HepG2 (cell line): ENCODE data around the gene TMCC2. TPM values are rescaled to one million over a fixed set of nuclear protein-coding genes. Genes with fewer than 3 reads are reported as not detected.

Source experiments
- ATF3 ChIP-seq: sonication (generic); formaldehyde crosslinking; IDR thresholded peaks from 2 replicates; pipeline ENCODE4 v1.4.0; 2020; ENCODE audit warnings: missing genetic modification reagents
- DMTF1 ChIP-seq: sonication (generic); formaldehyde crosslinking; IDR thresholded peaks from 2 replicates; pipeline ENCODE4 v1.4.0; 2020; ENCODE audit warnings: mild to moderate bottlenecking, missing genetic modification reagents
- PRMT3 ChIP-seq: sonication (generic); formaldehyde crosslinking; IDR thresholded peaks from 2 replicates; pipeline ENCODE4 v1.8.1; 2022; ENCODE audit warnings: low read depth, mild to moderate bottlenecking, moderate library complexity, missing genetic modification reagents, borderline replicate concordance
- RCOR2 ChIP-seq: IDR thresholded peaks from 2 replicates; pipeline ENCODE4 v1.6.1; 2016; ENCODE audit warnings: missing biosample characterization, missing genetic modification reagents
- TCF12 ChIP-seq, 2 experiments: fragments of 450-650 bp in 1 of 2; sonication (generic) in 1 of 2; formaldehyde crosslinking in 1 of 2; IDR thresholded peaks; 2 replicates each; pipeline versions ENCODE4 v1.6.1 to v1.8.0; 2017 to 2022; ENCODE audit warnings: antibody characterized with exemption in 1 of 2, mild to moderate bottlenecking in 1 of 2, missing genetic modification reagents in 1 of 2, moderate library complexity in 1 of 2
- THYN1 ChIP-seq: sonication (generic); formaldehyde crosslinking; IDR thresholded peaks from 2 replicates; pipeline ENCODE4 v1.8.1; 2023; ENCODE audit warnings: low read depth, mild to moderate bottlenecking, moderate library complexity, missing genetic modification reagents, borderline replicate concordance
- TRAFD1 ChIP-seq: sonication (generic); formaldehyde crosslinking; IDR thresholded peaks from 2 replicates; pipeline ENCODE4 v1.5.1; 2020; ENCODE audit warnings: missing genetic modification reagents, mild to moderate bottlenecking, borderline replicate concordance
- ZMYM2 ChIP-seq: sonication (generic); formaldehyde crosslinking; IDR thresholded peaks from 2 replicates; pipeline ENCODE4 v1.8.0; 2022; ENCODE audit warnings: mild to moderate bottlenecking, missing genetic modification reagents
- ZNF207 ChIP-seq: fragments of 450-650 bp; IDR thresholded peaks from 2 replicates; pipeline ENCODE4 v1.6.1; 2016; ENCODE audit warnings: antibody characterized with exemption, borderline replicate concordance
- ZNF704 ChIP-seq: sonication (generic); formaldehyde crosslinking; IDR thresholded peaks from 2 replicates; pipeline ENCODE4 v1.8.1; 2023; ENCODE audit warnings: mild to moderate bottlenecking, inconsistent platforms, moderate library complexity, missing genetic modification reagents, borderline replicate concordance
- polyA plus RNA-seq, 8 experiments: library from polyadenylated mRNA; depleted of rRNA in 3 of 8; stranded (reverse) in 7 of 8; unstranded in 1 of 8; fragments of >200 nt; fragmentation: Illumina TruSeq in 4 of 8; extraction: Trizol in 4 of 8; gene quantifications; 2 replicates each; pipeline versions ENCODE4 v1.2.1 to v1.2.3, GENCODE V29; 2011 to 2016; ENCODE audit warnings: low read depth in 4 of 8, missing spikeins in 1 of 8, mixed read lengths in 1 of 8; ENCODE audit not compliant: insufficient read depth in 1 of 8
- total RNA-seq, 5 experiments: library from RNA; depleted of rRNA; stranded (reverse); fragments of >200 nt; fragmentation: Illumina TruSeq; extraction: Trizol; gene quantifications; 2 replicates each; pipeline ENCODE4 v1.2.3, GENCODE V29; 2016; ENCODE audit warnings: low read depth in 1 of 5
- TF ChIP-seq, protein P1 (sequence below): IDR thresholded peaks from 2 replicates; pipeline ENCODE4 v1.6.1; 2016; ENCODE audit warnings: control low read depth
- TF ChIP-seq, protein P2 (sequence below): IDR thresholded peaks from 2 replicates; pipeline ENCODE4 v1.6.1; 2016; ENCODE audit warnings: low read depth, missing genetic modification reagents, missing compliant biosample characterization
- TF ChIP-seq, protein P3 (sequence below): sonication (generic); formaldehyde crosslinking; IDR thresholded peaks from 2 replicates; pipeline ENCODE4 v1.8.0; 2022; ENCODE audit warnings: mild to moderate bottlenecking, missing genetic modification reagents, moderate library complexity

The TMCC2 gene
- total and polyA plus RNA-seq, 2 of the 13 experiments (the other 11 are each of a cell fraction or from before 2014, with no cell fraction given): 0.12 to 0.24 TPM

GRCh38 chr1:205294175-205294917, 66.6 kb downstream of the TMCC2 start (continued):
- TF ChIP-seq, protein P1, sequence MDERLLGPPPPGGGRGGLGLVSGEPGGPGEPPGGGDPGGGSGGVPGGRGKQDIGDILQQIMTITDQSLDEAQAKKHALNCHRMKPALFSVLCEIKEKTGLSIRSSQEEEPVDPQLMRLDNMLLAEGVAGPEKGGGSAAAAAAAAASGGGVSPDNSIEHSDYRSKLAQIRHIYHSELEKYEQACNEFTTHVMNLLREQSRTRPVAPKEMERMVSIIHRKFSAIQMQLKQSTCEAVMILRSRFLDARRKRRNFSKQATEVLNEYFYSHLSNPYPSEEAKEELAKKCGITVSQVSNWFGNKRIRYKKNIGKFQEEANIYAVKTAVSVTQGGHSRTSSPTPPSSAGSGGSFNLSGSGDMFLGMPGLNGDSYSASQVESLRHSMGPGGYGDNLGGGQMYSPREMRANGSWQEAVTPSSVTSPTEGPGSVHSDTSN (CRISPR knock-in tag): no peak
- TF ChIP-seq PRMT3 (CRISPR knock-in tag) (no peak), TCF12 (IDR thresholded peaks at IDR 0.05) (no peak), TCF12 (CRISPR knock-in tag; IDR thresholded peaks at IDR 0.05) (no peak), ZMYM2 (no peak), ZNF207 (no peak), THYN1 (CRISPR knock-in tag) (no peak), ZNF704 (CRISPR knock-in tag) (no peak), DMTF1 (CRISPR knock-in tag) (no peak), RCOR2 (CRISPR knock-in tag) (no peak), TRAFD1 (no peak), ATF3 (CRISPR knock-in tag) (peak; percentile 97)
- TF ChIP-seq, protein P2, sequence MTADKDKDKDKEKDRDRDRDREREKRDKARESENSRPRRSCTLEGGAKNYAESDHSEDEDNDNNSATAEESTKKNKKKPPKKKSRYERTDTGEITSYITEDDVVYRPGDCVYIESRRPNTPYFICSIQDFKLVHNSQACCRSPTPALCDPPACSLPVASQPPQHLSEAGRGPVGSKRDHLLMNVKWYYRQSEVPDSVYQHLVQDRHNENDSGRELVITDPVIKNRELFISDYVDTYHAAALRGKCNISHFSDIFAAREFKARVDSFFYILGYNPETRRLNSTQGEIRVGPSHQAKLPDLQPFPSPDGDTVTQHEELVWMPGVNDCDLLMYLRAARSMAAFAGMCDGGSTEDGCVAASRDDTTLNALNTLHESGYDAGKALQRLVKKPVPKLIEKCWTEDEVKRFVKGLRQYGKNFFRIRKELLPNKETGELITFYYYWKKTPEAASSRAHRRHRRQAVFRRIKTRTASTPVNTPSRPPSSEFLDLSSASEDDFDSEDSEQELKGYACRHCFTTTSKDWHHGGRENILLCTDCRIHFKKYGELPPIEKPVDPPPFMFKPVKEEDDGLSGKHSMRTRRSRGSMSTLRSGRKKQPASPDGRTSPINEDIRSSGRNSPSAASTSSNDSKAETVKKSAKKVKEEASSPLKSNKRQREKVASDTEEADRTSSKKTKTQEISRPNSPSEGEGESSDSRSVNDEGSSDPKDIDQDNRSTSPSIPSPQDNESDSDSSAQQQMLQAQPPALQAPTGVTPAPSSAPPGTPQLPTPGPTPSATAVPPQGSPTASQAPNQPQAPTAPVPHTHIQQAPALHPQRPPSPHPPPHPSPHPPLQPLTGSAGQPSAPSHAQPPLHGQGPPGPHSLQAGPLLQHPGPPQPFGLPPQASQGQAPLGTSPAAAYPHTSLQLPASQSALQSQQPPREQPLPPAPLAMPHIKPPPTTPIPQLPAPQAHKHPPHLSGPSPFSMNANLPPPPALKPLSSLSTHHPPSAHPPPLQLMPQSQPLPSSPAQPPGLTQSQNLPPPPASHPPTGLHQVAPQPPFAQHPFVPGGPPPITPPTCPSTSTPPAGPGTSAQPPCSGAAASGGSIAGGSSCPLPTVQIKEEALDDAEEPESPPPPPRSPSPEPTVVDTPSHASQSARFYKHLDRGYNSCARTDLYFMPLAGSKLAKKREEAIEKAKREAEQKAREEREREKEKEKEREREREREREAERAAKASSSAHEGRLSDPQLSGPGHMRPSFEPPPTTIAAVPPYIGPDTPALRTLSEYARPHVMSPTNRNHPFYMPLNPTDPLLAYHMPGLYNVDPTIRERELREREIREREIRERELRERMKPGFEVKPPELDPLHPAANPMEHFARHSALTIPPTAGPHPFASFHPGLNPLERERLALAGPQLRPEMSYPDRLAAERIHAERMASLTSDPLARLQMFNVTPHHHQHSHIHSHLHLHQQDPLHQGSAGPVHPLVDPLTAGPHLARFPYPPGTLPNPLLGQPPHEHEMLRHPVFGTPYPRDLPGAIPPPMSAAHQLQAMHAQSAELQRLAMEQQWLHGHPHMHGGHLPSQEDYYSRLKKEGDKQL: no peak
- TF ChIP-seq, protein P3, sequence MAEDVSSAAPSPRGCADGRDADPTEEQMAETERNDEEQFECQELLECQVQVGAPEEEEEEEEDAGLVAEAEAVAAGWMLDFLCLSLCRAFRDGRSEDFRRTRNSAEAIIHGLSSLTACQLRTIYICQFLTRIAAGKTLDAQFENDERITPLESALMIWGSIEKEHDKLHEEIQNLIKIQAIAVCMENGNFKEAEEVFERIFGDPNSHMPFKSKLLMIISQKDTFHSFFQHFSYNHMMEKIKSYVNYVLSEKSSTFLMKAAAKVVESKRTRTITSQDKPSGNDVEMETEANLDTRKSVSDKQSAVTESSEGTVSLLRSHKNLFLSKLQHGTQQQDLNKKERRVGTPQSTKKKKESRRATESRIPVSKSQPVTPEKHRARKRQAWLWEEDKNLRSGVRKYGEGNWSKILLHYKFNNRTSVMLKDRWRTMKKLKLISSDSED: no peak
